GM21367 (cell line): Measurements from ENCODE around the gene PPP6R3.
"Not testable (repeated sequence)": the region's sequence is repeated elsewhere in the genome, so short reads cannot be mapped to it uniquely, and the experiment has no call there.

ENCODE experiments used
- ATAC-seq: cut with Tn5 transposase; IDR thresholded peaks from one replicate; pipeline ENCODE4 v1.9.1; 2021; ENCODE audit not compliant: unreplicated experiment

Gene PPP6R3

DNA sequence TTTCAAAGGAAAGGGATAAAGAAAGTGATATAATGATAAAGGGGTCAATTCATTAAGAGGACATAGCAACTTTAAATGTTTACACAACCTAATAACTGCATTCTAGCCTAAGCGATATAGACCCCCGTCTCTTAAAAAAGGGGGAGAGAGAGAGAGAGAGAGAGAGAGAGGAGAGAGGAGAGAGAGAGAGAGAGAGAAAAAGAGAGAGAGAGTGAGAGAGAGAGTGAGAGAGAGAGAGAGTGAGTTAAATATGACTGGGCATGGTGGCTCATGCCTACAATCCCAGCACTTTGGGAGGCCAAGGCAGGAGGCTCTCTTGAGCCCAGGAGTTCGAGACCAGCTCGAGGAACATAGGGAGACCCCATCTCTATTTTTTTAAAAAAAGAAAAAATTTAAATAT, 133.6 kb downstream of the PPP6R3 start:
- ATAC-seq = no peak

DNA sequence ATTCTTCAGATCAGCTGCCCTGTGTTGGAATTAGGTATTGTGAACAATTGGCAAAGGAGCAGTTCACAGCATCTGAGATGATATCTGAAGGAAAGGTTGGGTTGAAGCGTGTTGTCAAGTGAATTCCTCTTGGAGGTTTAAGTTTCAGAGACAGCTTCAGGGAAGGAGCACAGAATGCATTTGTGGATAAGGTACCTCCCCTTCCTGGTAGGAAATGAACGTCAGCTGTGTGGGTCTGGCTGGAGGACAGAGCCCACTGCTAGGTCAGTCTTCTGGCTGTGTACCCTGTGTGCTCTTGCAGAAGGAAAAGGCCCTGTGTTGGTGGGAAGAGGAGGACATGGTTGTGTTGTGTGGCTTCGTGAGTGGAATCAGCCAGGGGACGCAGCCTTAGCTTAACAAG, 135.7 kb downstream of the PPP6R3 start:
- no peak for ATAC-seq

DNA sequence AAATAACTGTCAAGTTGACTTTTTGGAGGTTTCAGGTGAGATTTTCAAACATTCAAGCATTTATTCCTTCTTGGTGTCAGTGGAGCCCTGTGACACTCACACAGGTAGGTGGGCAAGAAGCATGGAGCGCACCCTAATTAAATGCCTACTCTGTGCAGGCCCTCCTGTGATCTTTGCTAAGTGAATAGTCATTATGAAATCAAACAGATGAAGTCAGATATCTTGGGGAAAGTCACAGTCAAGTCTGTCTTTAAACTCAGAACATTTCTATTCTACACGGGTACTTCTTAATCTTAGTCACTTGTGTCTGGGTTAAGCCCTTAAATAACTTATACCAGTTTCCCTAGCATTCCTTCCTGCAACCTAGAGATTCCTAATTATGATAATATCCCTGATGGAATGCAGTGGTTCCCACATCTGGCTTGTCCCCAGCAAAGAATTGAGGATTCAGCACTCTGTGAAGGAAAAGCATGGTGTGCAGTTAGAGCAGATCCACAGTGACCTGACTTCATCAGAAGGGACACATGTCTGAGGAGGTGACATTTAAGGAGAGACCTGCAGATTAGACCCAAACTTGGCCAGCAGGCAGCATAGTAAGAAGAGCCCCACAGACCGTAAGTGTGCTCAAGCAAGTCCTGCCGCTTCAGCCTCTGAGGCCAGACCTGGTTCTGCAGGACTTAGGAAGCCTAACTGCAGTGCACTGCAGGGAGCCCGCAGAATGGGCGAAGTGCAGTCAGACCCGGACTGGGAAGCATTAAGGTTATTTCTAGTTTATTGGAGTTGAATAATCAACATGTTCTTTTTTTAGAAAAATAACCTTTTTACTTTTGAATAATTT, 138.5 kb downstream of the PPP6R3 start:
- ATAC-seq = no peak

GRCh38 chr11:68601147-68601546, 140.6 kb downstream of the PPP6R3 start:
- no peak for ATAC-seq

GRCh38 chr11:68609761-68610160, 149.2 kb downstream of the PPP6R3 start:
- no peak for ATAC-seq

DNA sequence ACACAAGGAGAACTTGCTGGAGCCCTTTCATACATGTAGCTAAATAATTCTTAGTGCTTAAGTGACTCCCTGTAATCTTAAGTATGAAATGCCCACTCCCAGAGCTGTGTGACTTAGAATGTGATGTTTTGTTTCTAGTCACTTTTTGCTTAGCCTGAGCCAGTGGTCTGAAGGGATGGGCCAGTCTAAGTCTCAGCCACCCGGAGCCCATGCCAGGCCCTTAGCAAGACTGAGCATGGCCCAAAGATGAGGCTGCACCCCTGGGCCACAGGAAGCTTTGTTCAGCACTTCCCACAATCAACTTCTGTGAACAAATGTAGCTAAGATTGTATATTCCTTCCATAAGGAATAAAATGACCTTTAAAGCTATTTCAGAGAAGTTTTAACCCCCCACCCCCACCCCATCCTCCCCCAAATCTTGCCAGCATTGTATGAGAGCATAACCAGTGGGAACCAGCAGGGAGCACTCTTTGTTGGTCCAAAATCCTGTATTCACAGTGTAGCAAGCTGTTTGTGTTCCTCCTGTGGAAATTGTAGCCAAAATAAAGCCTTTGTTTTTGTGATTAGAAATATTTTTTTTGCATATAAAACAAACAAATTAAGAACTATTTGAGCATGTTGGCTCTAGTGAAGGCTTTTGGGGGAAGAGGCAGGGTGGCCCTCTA, 150.0 kb downstream of the PPP6R3 start:
- ATAC-seq = no peak

DNA sequence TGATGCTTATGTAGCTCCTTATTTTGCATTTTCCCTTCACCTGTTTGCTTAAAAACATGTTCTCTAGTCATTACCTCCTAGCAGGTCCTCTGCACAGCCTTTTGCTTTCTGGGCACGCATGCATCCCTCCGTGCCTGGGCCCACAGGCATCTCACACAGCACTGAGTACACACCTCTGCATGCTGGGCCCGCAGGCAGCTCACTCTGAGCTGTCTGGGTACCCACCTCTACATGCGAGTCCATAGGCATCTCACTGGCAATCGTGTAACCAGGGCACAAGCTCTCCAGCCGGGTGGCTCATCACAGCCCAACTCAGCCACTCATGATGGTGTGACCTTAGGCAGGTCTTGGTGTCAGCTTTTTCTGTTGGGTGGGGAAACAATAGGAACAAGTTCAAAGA, 155.1 kb downstream of the PPP6R3 start:
- ATAC-seq = no peak

DNA sequence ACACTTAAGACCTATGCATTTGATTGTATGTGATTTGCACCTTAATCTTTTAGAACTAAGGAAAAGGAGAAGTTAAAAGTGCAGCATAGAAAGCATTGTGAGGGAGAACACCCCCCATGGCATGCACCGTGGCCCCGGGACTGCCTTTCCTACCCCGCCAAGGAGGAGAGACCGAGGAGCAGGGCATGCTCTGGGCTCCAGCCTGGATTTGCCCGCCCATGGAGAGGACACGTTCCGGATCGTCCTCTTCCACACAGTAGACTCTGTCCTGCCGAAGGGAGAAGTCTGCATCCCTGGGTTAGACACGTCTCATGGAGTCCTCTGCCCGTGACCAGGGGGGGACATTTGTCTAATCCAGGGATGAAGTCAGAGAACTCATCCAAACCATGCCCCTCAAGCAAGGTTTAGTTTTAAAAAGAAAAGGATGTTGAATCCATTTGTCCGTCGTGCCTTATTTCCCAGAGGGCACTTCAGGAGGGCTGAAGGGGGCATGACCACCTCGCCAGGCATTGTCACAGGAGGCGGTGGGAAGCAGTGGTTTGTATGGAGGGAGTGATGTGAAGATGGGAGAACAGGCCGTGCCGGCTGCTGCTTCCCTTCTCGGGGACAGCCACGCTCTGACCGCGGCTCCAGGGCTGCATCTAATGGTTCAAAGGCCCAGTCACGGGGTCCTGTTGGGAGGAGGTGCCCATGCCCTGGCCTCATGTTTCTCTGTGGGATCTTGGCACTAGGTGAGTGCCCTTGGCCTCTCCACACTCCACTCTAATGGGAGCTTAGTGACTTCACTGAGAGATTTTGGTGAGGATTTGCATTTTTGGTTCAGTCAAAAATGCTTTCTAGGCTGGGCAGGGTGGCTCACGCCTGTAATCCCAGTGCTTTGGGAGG, 157.6 kb downstream of the PPP6R3 start:
- ATAC-seq = no peak

GRCh38 chr11:68621826-68622225, 161.3 kb downstream of the PPP6R3 start:
- ATAC-seq = no peak

DNA sequence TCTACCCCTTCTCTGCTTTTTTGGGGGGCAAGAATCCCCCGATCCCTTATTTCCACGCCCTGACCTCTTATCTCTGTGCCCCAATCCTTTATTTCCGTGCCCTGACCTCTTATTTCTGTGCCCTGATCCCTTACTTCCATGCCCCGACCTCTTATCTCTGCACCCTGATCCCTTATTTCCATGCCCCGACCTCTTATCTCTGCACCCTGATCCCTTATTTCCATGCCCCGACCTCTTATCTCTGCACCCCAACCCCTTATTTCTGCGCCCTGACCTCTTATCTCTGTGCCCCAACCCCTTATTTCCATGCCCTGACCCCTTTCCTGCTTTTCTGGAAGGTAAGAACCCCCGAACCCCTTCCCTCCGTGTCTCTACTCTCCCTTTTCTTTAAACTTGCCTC, 163.2 kb downstream of the PPP6R3 start:
- not testable (repeated sequence) for ATAC-seq

GRCh38 chr11:68625069-68625468, 164.5 kb downstream of the PPP6R3 start:
- not testable (repeated sequence) for ATAC-seq

DNA sequence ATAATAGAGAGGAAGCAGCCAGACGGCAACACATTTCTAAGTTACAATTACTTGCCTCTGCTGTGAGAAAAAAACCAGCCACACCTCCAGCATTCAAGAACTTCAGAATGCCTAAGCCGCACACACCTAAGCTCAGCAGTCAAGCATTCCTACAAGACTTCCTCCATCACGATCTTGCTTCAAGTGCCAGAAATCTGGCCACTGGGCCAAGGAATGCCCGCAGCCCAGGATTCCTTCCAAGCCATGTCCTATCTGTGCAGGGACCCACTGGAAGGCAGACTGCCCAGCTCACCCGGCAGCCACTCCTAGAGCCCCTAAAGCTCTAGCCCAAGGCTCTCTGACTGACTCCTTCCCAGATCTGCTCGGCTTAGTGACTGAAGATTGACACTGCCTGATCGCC, 165.7 kb downstream of the PPP6R3 start:
- not testable (repeated sequence) for ATAC-seq

- not testable (repeated sequence) for ATAC-seq
These were observed 168.3 kb downstream of the PPP6R3 start for GRCh38 chr11:68628837-68629236.

DNA sequence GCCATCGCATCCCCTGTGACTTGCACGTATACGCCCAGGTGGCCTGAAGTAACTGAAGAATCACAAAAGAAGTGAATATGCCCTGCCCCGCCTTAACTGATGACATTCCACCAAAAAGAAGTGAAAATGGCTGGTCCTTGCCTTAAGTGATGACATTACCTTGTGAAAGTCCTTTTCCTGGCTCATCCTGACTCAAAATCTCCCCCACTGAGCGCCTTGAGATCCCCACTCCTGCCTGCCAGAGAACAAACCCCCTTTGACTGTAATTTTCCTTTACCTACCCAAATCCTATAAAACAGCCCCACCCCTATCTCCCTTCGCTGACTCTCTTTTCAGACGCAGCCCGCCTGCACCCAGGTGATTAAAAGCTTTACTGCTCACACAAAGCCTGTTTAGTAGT, 171.8 kb downstream of the PPP6R3 start:
- not testable (repeated sequence) for ATAC-seq

- no peak for ATAC-seq
These were observed 172.2 kb downstream of the PPP6R3 start for GRCh38 chr11:68632802-68633201.

DNA sequence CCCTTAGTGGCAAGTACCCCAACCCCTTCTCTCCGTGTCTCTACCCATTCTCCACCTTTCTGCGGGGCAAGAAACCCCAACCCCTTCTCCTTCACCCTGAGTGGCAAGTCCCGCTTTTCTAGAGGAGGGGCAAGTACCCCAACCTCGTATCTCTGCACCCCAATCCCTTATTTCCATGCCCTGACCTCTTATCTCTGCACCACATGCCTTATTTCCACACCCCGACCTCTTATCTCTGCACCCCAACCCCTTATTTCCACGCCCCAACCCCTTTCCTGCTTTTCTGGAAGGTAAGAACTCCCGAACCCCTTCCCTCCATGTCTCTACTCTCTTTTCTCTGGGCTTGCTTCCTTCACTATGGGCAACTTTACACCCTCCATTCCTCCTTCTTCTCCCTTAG, 174.1 kb downstream of the PPP6R3 start:
- not testable (repeated sequence) for ATAC-seq

- ATAC-seq = not testable (repeated sequence)
These were observed 174.6 kb downstream of the PPP6R3 start for GRCh38 chr11:68635172-68635571.

DNA sequence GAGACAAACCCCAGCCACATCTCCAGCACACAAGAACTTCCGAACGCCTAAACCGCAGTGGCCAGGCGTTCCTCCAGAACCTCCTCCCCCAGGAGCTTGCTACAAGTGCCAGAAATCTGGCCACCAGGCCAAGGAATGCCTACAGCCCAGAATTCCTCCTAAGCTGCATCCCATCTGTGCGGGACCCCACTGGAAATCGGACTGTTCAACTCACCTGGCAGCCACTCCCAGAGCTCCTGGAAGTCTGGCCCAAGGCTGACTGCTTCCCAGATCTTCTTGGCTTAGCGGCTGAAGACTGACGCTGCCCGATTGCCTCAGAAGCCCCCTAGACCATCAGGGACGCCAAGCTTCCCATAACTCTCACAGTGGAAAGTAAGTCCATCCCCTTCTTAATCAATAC, 175.3 kb downstream of the PPP6R3 start:
- ATAC-seq = not testable (repeated sequence)

DNA sequence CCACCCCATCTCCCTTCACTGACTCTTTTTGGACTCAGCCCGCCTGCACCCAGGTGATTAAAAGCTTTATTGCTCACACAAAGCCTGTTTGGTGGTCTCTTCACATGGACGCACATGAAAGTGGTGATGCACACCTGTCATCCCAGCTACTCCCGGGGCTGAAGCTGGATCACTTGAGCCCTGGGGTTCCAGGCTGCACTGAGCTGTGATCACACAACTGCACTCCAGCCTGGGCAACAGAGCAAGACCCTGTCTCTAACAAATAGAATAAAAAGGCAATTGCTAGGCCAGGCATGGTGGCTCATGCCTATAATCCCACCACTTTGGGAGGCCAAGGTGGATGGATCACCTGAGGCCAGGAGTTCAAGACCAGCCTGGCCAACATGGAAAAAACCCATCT, 178.8 kb downstream of the PPP6R3 start:
- not testable (repeated sequence) for ATAC-seq

- ATAC-seq = no peak
These were observed 181.3 kb downstream of the PPP6R3 start for GRCh38 chr11:68641880-68642279.

- no peak for ATAC-seq
These were observed 183.0 kb downstream of the PPP6R3 start for GRCh38 chr11:68643585-68643984.
